H1 (cell line): ENCODE measurements around the gene ELMO1. TPM values are rescaled to one million over a fixed set of nuclear protein-coding genes. Genes with fewer than 3 reads are reported as not detected.

Source experiments
- GABPA ChIP-seq: IDR thresholded peaks from 2 replicates; pipeline ENCODE4 v1.6.1; 2011; ENCODE audit warnings: mild to moderate bottlenecking, low read length, moderate library complexity, borderline replicate concordance; ENCODE audit not compliant: insufficient read depth
- KDM5A ChIP-seq: fragments of 200-600 bp; IDR thresholded peaks from 2 replicates; pipeline ENCODE4 v1.7.1; 2012; ENCODE audit warnings: mild to moderate bottlenecking, low read length, inconsistent platforms, mixed read lengths
- polyA plus RNA-seq, 7 experiments: library from polyadenylated mRNA; depleted of rRNA in 3 of 7; stranded (reverse) in 5 of 7; unstranded in 2 of 7; fragments of >200 nt in 5 of 7; fragments of 200-250 nt in 2 of 7; gene quantifications; 1 replicate in 5 of 7; 2 replicates in 1 of 7; 4 replicates in 1 of 7; pipeline versions ENCODE4 v1.2.1 to v1.2.3, GENCODE V29; 2011 to 2013; ENCODE audit warnings: missing spikeins in 2 of 7, mixed read lengths in 2 of 7
- total RNA-seq: library from RNA; stranded (reverse); fragmentation: NEBNext Ultra II Directional; extraction: Animal tissue kit (Norgen Biotek cat#: 25700); gene quantifications from 2 replicates; pipeline ENCODE4 v1.2.1, GENCODE V29; 2021

The ELMO1 gene
- total and polyA plus RNA-seq, 2 of the 8 experiments (the other 6 are each of a cell fraction or from before 2014, with no cell fraction given): 18.4 to 21.0 TPM

- TF ChIP-seq KDM5A (no peak), GABPA (no peak)
Observed at GRCh38 chr7:36910859-36911258, 537.8 kb downstream of the ELMO1 start (continued).
